ENCODE data around the gene HIVEP3. TPM values are rescaled to one million over a fixed set of nuclear protein-coding genes. Genes with fewer than 3 reads are reported as not detected.
"Not testable (repeated sequence)": the region's sequence is repeated elsewhere in the genome, so short reads cannot be mapped to it uniquely, and the experiment has no call there.

Gene HIVEP3
- total RNA-seq, 1 experiment from 2014 or later, result 11.0 TPM

DNA sequence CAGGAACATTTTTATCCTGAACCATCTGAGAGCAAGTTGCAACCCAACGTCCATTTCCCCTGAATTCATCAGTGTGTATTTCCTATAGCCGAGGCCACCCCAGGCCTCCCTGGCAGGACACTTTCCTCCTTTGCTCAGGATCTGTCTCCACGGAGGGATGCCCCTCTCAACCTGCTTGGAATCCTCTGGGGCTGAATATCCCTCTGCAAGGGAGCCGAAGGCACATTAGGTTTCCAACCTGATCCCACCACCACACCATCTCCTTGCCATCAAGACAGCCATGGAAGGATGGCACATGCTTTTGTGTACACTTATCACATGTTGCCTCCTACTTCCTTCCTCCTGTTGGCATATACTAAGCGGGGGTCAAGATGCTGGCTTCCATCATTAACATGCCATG, 359.4 kb downstream of the HIVEP3 start:
- H4K20me1 ChIP-seq (ENCODE audit: insufficient read depth), result no peaks in the 10 kb centered on the region
- H3K9me3 ChIP-seq (ENCODE audit: insufficient read depth, low read depth), result no peaks in the 10 kb centered on the region
- no peak overlapping the region for H3K4me3 ChIP-seq
- intact Hi-C loops (cut with micrococcal nuclease; ENCODE audit: unreplicated experiment), result no loop called here
- no peaks in the 10 kb centered on the region for H3K4me1 ChIP-seq (replicated peaks; ENCODE audit: insufficient read depth)
- ChIA-PET POLR2A (ENCODE audit: unreplicated experiment) (no interaction called here), CTCF (no interaction called here)
- H3F3A ChIP-seq (ENCODE audit: insufficient read depth, low read depth), result no peaks in the 10 kb centered on the region
- no peaks in the 10 kb centered on the region for H3K9me2 ChIP-seq (ENCODE audit: insufficient read depth)
- no peak overlapping the region for H2AFZ ChIP-seq
- H3K79me2 ChIP-seq (ENCODE audit: low read depth), result no peaks in the 10 kb centered on the region
- no peak for DNase-seq
- TF ChIP-seq CTCF (conservative IDR thresholded peaks at IDR 0.05) (no peak), EZH2 (IDR thresholded peaks at IDR 0.05; ENCODE audit: low read depth) (no peak)
- BruUV-seq (replicated peaks), result no TSS peak
- H3K36me3 ChIP-seq (ENCODE audit: low read depth), result no peaks in the 10 kb centered on the region
- H3K27me3 ChIP-seq (ENCODE audit: insufficient read depth, low read depth), result no peaks in the 10 kb centered on the region
- no peak overlapping the region for H3K4me2 ChIP-seq
- H3K27ac ChIP-seq, result no peak overlapping the region

DNA sequence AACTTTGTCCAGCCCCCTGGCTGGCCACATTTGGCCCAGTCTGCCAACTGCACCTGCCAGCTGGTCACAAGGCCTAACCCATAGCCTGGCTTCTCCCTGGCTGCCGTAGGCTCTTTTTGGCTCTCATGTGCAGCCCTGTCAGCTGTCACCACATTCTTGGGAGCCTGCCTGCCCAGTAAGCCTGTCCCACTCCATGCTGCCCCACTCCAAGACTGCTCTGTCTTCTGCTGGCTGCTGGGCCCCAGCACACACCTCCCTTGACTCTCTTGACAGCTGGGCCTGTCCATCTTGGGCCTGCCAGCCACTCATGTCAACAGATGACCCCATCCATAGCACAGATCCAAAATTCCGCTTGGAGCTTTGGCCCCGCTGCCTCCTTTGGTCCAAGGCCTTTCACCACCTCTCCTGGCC, 360.0 kb downstream of the HIVEP3 start:
- Histone ChIP-seq H3K4me1 (replicated peaks; ENCODE audit: insufficient read depth) (no peaks in the 10 kb centered on the region), H3F3A (ENCODE audit: insufficient read depth, low read depth) (no peaks in the 10 kb centered on the region), H3K4me3 (no peak overlapping the region), H4K20me1 (ENCODE audit: insufficient read depth) (no peaks in the 10 kb centered on the region), H2AFZ (no peak overlapping the region), H3K4me2 (no peak overlapping the region), H3K27me3 (ENCODE audit: insufficient read depth, low read depth) (no peaks in the 10 kb centered on the region), H3K27ac (no peak overlapping the region), H3K79me2 (ENCODE audit: low read depth) (no peaks in the 10 kb centered on the region), H3K36me3 (ENCODE audit: low read depth) (no peaks in the 10 kb centered on the region), H3K9me3 (ENCODE audit: insufficient read depth, low read depth) (no peaks in the 10 kb centered on the region), H3K9me2 (ENCODE audit: insufficient read depth) (no peaks in the 10 kb centered on the region)
- TF ChIP-seq EZH2 (IDR thresholded peaks at IDR 0.05; ENCODE audit: low read depth) (no peak), CTCF (conservative IDR thresholded peaks at IDR 0.05) (no peak)
- CTCF ChIA-PET, result no interaction called here
- no TSS peak for BruUV-seq (replicated peaks)
- DNase-seq, result no peak
- POLR2A ChIA-PET (ENCODE audit: unreplicated experiment), result interaction anchor here (0.6 kb wide), 1 partner anchor 228 kb away, joined by 3 read pairs; no protein-coding TSS in a partner anchor
- intact Hi-C loops (cut with micrococcal nuclease; ENCODE audit: unreplicated experiment), result no loop called here

- no TSS peak for BruUV-seq (replicated peaks)
- Histone ChIP-seq H3K4me1 (replicated peaks; ENCODE audit: insufficient read depth) (no peaks in the 10 kb centered on the region), H3K4me3 (no peak overlapping the region), H2AFZ (no peak overlapping the region), H3K27ac (no peak overlapping the region), H3K9me3 (ENCODE audit: insufficient read depth, low read depth) (0 out of 2 replicates have a peak, but pooled peaks cover 2% of the 10 kb centered on the region), H3K27me3 (ENCODE audit: insufficient read depth, low read depth) (no peaks in the 10 kb centered on the region), H3K79me2 (ENCODE audit: low read depth) (no peaks in the 10 kb centered on the region), H4K20me1 (ENCODE audit: insufficient read depth) (no peaks in the 10 kb centered on the region), H3F3A (ENCODE audit: insufficient read depth, low read depth) (no peaks in the 10 kb centered on the region), H3K9me2 (ENCODE audit: insufficient read depth) (no peaks in the 10 kb centered on the region), H3K36me3 (ENCODE audit: low read depth) (no peaks in the 10 kb centered on the region), H3K4me2 (no peak overlapping the region)
- no peak for TF ChIP-seq CTCF (conservative IDR thresholded peaks at IDR 0.05)
- TF ChIP-seq EZH2 (IDR thresholded peaks at IDR 0.05; ENCODE audit: low read depth), result no peak
- CTCF ChIA-PET, result no interaction called here
- no peak for DNase-seq
- POLR2A ChIA-PET (ENCODE audit: unreplicated experiment), result interaction anchor here (0.6 kb wide), 1 partner anchor 229 kb away, joined by 3 read pairs; no protein-coding TSS in a partner anchor
- intact Hi-C loops (cut with micrococcal nuclease; ENCODE audit: unreplicated experiment), result no loop called here
Observed at GRCh38 chr1:41557751-41558455, 360.8 kb downstream of the HIVEP3 start.

DNA sequence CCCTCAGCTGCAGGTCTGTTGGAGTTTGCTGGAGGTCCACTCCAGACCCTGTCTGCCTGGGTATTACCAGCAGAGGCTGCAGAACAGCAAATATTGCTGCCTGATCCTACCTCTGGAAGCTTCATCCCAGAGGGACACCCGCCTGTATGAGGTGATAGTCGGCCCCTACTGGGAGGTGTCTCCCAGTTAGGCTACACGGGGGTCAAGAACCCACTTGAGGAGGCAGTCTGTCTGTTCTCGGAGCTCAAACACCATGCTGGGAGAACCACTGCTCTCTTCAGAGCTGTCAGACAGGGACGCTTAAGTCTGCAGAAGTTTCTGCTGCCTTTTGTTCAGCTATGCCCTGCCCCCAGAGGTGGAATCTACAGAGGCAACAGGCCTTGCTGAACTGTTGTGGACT, 364.0 kb downstream of the HIVEP3 start:
- intact Hi-C loops (cut with micrococcal nuclease; ENCODE audit: unreplicated experiment); H3K27ac ChIP-seq; H3K9me2 ChIP-seq (ENCODE audit: insufficient read depth); CTCF ChIA-PET; H3K4me1 ChIP-seq (replicated peaks; ENCODE audit: insufficient read depth); DNase-seq; H3K79me2 ChIP-seq (ENCODE audit: low read depth); H2AFZ ChIP-seq; H3K4me2 ChIP-seq; H3K9me3 ChIP-seq (ENCODE audit: insufficient read depth, low read depth); H3K36me3 ChIP-seq (ENCODE audit: low read depth); H3K27me3 ChIP-seq (ENCODE audit: insufficient read depth, low read depth); BruUV-seq (replicated peaks); H3F3A ChIP-seq (ENCODE audit: insufficient read depth, low read depth); H4K20me1 ChIP-seq (ENCODE audit: insufficient read depth); H3K4me3 ChIP-seq; POLR2A ChIA-PET (ENCODE audit: unreplicated experiment): not testable (repeated sequence)
